GM12874 (cell line): Measurements from ENCODE around the gene BAZ1A.

Experiments
- CTCF ChIP-seq: IDR thresholded peaks from 2 replicates; pipeline ENCODE4 v1.5.1; 2011; ENCODE audit warnings: low read depth, mild to moderate bottlenecking, control low read depth, low read length, moderate library complexity; ENCODE audit not compliant: insufficient read depth

BAZ1A gene

DNA sequence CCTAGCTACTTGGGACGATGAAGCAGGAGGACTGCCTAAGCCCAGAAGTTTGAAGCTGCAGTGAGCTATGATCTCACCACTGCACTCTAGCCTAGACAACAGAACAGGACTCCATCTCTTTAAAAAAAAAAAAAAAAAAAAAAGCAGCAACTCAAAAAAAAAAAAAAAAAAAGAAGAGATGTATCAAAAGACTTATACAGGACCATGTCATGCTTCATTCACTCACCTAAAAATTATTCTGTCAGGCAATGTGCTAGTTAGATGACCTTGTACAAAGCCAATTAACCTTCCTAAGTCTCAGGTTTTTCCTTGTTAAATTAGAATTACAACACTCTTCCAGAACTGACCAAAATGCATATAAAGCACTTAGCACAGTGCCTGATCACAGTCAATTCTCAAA lies 50.9 kb downstream of the BAZ1A start:
- TF ChIP-seq CTCF, result no peak

GRCh38 chr14:34817768-34818167 lies 57.4 kb downstream of the BAZ1A start:
- TF ChIP-seq CTCF, result no peak

DNA sequence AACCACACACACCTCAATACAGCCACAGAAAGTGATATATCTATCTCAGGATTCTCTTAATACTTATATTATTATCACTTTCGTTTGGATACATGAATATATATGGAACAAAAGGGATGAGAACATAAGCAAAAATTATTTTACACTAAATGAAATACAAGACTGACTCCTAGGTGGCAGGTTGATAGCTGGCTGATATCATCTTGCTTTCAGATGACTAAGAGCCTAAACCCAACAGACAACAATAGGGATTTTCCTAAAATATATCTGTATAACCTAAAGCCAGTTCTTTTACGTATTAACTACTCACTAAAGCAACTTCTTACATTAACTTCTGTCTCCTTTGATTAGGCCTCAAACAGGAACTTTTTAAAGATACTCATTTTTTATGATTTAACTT lies 65.1 kb downstream of the BAZ1A start:
- TF ChIP-seq CTCF, result no peak

GRCh38 chr14:34806257-34806656 lies 68.9 kb downstream of the BAZ1A start:
- no peak for TF ChIP-seq CTCF

GRCh38 chr14:34804933-34805332 lies 70.2 kb downstream of the BAZ1A start:
- no peak for TF ChIP-seq CTCF

DNA sequence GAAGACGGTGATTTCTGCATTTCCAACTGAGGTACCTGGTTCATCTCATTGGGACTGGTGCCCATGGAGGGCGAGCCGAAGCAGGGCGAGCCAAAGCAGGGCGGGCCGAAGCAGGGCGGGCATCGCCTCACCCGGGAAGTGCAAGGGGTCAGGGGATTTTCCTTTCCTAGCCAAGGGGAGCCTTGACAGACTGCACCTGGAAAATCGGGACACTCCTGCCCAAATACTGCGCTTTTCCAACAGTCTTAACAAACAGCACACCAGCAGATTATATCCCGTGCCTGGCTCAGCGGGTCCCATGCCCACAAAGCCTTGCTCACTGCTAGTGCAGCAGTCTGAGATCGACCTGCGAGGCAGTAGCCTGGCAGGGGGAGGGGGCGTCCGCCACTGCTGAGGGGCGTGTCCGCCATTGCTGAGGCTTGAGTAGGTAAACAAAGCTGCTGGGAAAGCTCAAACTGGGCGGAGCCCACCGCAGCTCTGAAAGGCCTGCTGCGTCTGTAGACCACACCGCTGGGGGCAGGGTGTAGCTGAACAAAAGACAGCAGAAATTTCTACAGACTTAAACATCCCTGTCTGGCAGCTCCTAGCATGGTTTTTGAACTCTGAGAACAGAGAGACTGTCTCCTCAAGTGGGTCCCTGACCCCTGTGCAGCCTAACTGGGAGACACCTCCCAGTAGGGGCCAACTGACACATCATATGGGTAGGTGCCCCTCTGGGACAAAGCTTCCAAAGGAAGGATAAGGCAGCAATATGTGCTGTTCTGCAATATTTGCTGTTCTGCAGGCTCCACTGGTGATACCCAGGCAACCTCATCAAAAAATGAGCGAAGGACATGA lies 77.2 kb downstream of the BAZ1A start:
- TF ChIP-seq CTCF, result no peak

GRCh38 chr14:34796902-34797301 lies 78.3 kb downstream of the BAZ1A start:
- TF ChIP-seq CTCF, result no peak

DNA sequence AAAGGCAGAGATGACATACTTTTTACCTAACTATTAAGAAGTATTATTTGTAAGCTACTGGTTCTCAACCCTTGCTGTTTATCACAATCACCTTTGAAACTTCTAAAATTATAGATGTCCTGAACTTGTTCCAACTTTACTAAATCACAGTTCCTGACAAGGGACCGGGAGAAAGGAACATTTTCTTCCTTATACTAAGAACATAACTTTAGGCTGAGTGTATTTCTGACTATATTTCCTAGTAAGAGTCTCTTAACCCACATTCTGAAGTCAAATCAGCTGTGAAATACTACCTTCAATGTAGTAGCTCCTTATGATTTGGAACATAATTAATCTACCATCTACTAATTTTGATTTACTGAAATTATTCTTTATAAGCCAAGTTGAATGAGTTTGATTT lies 80.2 kb downstream of the BAZ1A start:
- TF ChIP-seq CTCF, result no peak
